Measurements from ENCODE around the gene NCK2.

Gene NCK2

GRCh38 chr2:105824446-105824845, 79.7 kb downstream of the NCK2 start:
- Histone ChIP-seq H4K8ac (ENCODE audit: low read depth, low read length) (no peak overlapping the region), H2AK5ac (ENCODE audit: low read depth, low read length) (no peak overlapping the region), H3K14ac (ENCODE audit: low read length) (no peak overlapping the region), H2BK15ac (ENCODE audit: low read length) (no peak overlapping the region), H3K27me3 (ENCODE audit: control insufficient read depth in 3 of 3, insufficient read depth in 3 of 3, low read depth in 1 of 3, low read length in 3 of 3) (no peaks in the 10 kb centered on the region), H3K4me2 (ENCODE audit: insufficient read depth, low read length, poor library complexity, severe bottlenecking) (no peak overlapping the region), H3K23ac (ENCODE audit: low read depth, low read length, poor library complexity) (no peak overlapping the region), H3K4me3 (ENCODE audit: low read length in 2 of 2) (no peak overlapping the region), H3K27ac (replicated peaks; ENCODE audit: low read length) (no peak overlapping the region), H3K4ac (ENCODE audit: low read length) (no peak overlapping the region), H3K36me3 (replicated peaks in 1 of 2; ENCODE audit: control insufficient read depth in 2 of 2, insufficient read depth in 2 of 2, low read length in 2 of 2) (peaks cover 0 to 52% of the 10 kb centered on the region in 2 donors), H3K79me1 (ENCODE audit: low read depth, low read length) (no peaks in the 10 kb centered on the region), H3K18ac (ENCODE audit: low read length) (peak overlapping the region; percentile 2), H2AFZ (ENCODE audit: low read length) (no peak overlapping the region), H3K4me1 (ENCODE audit: control insufficient read depth in 2 of 2, insufficient read depth in 1 of 2, low read depth in 1 of 2, low read length in 2 of 2) (peaks cover 0 to 3% of the 10 kb centered on the region in 2 donors), H3K9ac (ENCODE audit: low read depth, low read length, poor library complexity) (no peak overlapping the region), H2BK12ac (ENCODE audit: low read length) (no peak overlapping the region), H2BK5ac (ENCODE audit: low read length) (no peak overlapping the region), H2BK120ac (ENCODE audit: low read depth, low read length) (no peak overlapping the region), H3K9me3 (replicated peaks in 1 of 2; ENCODE audit: control insufficient read depth in 2 of 2, insufficient read depth in 1 of 2, low read depth in 1 of 2, low read length in 2 of 2) (no peaks in the 10 kb centered on the region), H4K91ac (ENCODE audit: low read depth, low read length, poor library complexity) (no peak overlapping the region)
- no CpG with 5 or more reads among the region's 9 CpGs for WGBS, 2 donors (ENCODE audit: extremely low coverage in 2 of 2, insufficient read length in 2 of 2, insufficient replicate concordance in 1 of 2)
- no peak for DNase-seq (ENCODE audit: low spot score)

- H2BK12ac ChIP-seq (ENCODE audit: low read length), result no peak overlapping the region
- no peak overlapping the region for H2AFZ ChIP-seq (ENCODE audit: low read length)
- no peak for DNase-seq (ENCODE audit: low spot score)
- H3K36me3 ChIP-seq (replicated peaks in 1 of 2; ENCODE audit: control insufficient read depth in 2 of 2, insufficient read depth in 2 of 2, low read length in 2 of 2), result peaks cover 0 to 29% of the 10 kb centered on the region in 2 donors
- no peak overlapping the region for H2BK5ac ChIP-seq (ENCODE audit: low read length)
- H4K8ac ChIP-seq (ENCODE audit: low read depth, low read length), result no peak overlapping the region
- H2AK5ac ChIP-seq (ENCODE audit: low read depth, low read length), result no peak overlapping the region
- H3K18ac ChIP-seq (ENCODE audit: low read length), result no peak overlapping the region
- H3K27me3 ChIP-seq (ENCODE audit: control insufficient read depth in 3 of 3, insufficient read depth in 3 of 3, low read depth in 1 of 3, low read length in 3 of 3), result no peaks in the 10 kb centered on the region
- no CpG with 5 or more reads among the region's 1 CpG for WGBS, 2 donors (ENCODE audit: extremely low coverage in 2 of 2, insufficient read length in 2 of 2, insufficient replicate concordance in 1 of 2)
- H3K14ac ChIP-seq (ENCODE audit: low read length), result no peak overlapping the region
- H2BK15ac ChIP-seq (ENCODE audit: low read length), result no peak overlapping the region
- no peak overlapping the region for H3K4me2 ChIP-seq (ENCODE audit: insufficient read depth, low read length, poor library complexity, severe bottlenecking)
- peaks cover 0 to 19% of the 10 kb centered on the region in 2 donors for H3K9me3 ChIP-seq (replicated peaks in 1 of 2; ENCODE audit: control insufficient read depth in 2 of 2, insufficient read depth in 1 of 2, low read depth in 1 of 2, low read length in 2 of 2)
- no peaks in the 10 kb centered on the region for H3K79me1 ChIP-seq (ENCODE audit: low read depth, low read length)
- no peak overlapping the region for H4K91ac ChIP-seq (ENCODE audit: low read depth, low read length, poor library complexity)
- no peak overlapping the region for H3K9ac ChIP-seq (ENCODE audit: low read depth, low read length, poor library complexity)
- no peak overlapping the region for H3K4me3 ChIP-seq (ENCODE audit: low read length in 2 of 2)
- H3K23ac ChIP-seq (ENCODE audit: low read depth, low read length, poor library complexity), result no peak overlapping the region
- H3K4ac ChIP-seq (ENCODE audit: low read length), result no peak overlapping the region
- no peak overlapping the region for H2BK120ac ChIP-seq (ENCODE audit: low read depth, low read length)
- H3K4me1 ChIP-seq (ENCODE audit: control insufficient read depth in 2 of 2, insufficient read depth in 1 of 2, low read depth in 1 of 2, low read length in 2 of 2), result no peaks in the 10 kb centered on the region
- no peak overlapping the region for H3K27ac ChIP-seq (replicated peaks; ENCODE audit: low read length)
These were observed 82.8 kb downstream of the NCK2 start for GRCh38 chr2:105827351-105828096.

- no peak overlapping the region for H2BK12ac ChIP-seq (ENCODE audit: low read length)
- H2BK120ac ChIP-seq (ENCODE audit: low read depth, low read length), result no peak overlapping the region
- peaks cover 0 to 27% of the 10 kb centered on the region in 2 donors for H3K36me3 ChIP-seq (replicated peaks in 1 of 2; ENCODE audit: control insufficient read depth in 2 of 2, insufficient read depth in 2 of 2, low read length in 2 of 2)
- no peak overlapping the region for H2BK15ac ChIP-seq (ENCODE audit: low read length)
- no peak overlapping the region for H3K23ac ChIP-seq (ENCODE audit: low read depth, low read length, poor library complexity)
- no peak overlapping the region for H3K18ac ChIP-seq (ENCODE audit: low read length)
- H3K79me1 ChIP-seq (ENCODE audit: low read depth, low read length), result no peaks in the 10 kb centered on the region
- H2AK5ac ChIP-seq (ENCODE audit: low read depth, low read length), result no peak overlapping the region
- no peak overlapping the region for H2BK5ac ChIP-seq (ENCODE audit: low read length)
- H4K91ac ChIP-seq (ENCODE audit: low read depth, low read length, poor library complexity), result no peak overlapping the region
- H3K4me3 ChIP-seq (ENCODE audit: low read length in 2 of 2), result no peak overlapping the region
- H3K9me3 ChIP-seq (replicated peaks in 1 of 2; ENCODE audit: control insufficient read depth in 2 of 2, insufficient read depth in 1 of 2, low read depth in 1 of 2, low read length in 2 of 2), result peaks cover 0 to 19% of the 10 kb centered on the region in 2 donors
- no peaks in the 10 kb centered on the region for H3K4me1 ChIP-seq (ENCODE audit: control insufficient read depth in 2 of 2, insufficient read depth in 1 of 2, low read depth in 1 of 2, low read length in 2 of 2)
- H3K9ac ChIP-seq (ENCODE audit: low read depth, low read length, poor library complexity), result no peak overlapping the region
- DNase-seq (ENCODE audit: low spot score), result no peak
- H4K8ac ChIP-seq (ENCODE audit: low read depth, low read length), result no peak overlapping the region
- H3K14ac ChIP-seq (ENCODE audit: low read length), result no peak overlapping the region
- H3K4me2 ChIP-seq (ENCODE audit: insufficient read depth, low read length, poor library complexity, severe bottlenecking), result no peak overlapping the region
- H3K27ac ChIP-seq (replicated peaks; ENCODE audit: low read length), result no peak overlapping the region
- H2AFZ ChIP-seq (ENCODE audit: low read length), result no peak overlapping the region
- no peak overlapping the region for H3K4ac ChIP-seq (ENCODE audit: low read length)
- no peaks in the 10 kb centered on the region for H3K27me3 ChIP-seq (ENCODE audit: control insufficient read depth in 3 of 3, insufficient read depth in 3 of 3, low read depth in 1 of 3, low read length in 3 of 3)
These were observed 83.8 kb downstream of the NCK2 start for GRCh38 chr2:105828558-105828957.

- Histone ChIP-seq H3K9ac (ENCODE audit: low read depth, low read length, poor library complexity) (no peak overlapping the region), H4K8ac (ENCODE audit: low read depth, low read length) (no peak overlapping the region), H3K4me1 (ENCODE audit: control insufficient read depth in 2 of 2, insufficient read depth in 1 of 2, low read depth in 1 of 2, low read length in 2 of 2) (peaks cover 0 to 2% of the 10 kb centered on the region in 2 donors), H2BK5ac (ENCODE audit: low read length) (no peak overlapping the region), H3K4me2 (ENCODE audit: insufficient read depth, low read length, poor library complexity, severe bottlenecking) (no peak overlapping the region), H2BK15ac (ENCODE audit: low read length) (no peak overlapping the region), H2BK12ac (ENCODE audit: low read length) (no peak overlapping the region), H3K79me1 (ENCODE audit: low read depth, low read length) (no peaks in the 10 kb centered on the region), H3K9me3 (replicated peaks in 1 of 2; ENCODE audit: control insufficient read depth in 2 of 2, insufficient read depth in 1 of 2, low read depth in 1 of 2, low read length in 2 of 2) (peaks cover 8 to 43% of the 10 kb centered on the region in 2 donors), H3K36me3 (replicated peaks in 1 of 2; ENCODE audit: control insufficient read depth in 2 of 2, insufficient read depth in 2 of 2, low read length in 2 of 2) (no peaks in the 10 kb centered on the region), H3K4ac (ENCODE audit: low read length) (no peak overlapping the region), H4K91ac (ENCODE audit: low read depth, low read length, poor library complexity) (no peak overlapping the region), H3K27me3 (ENCODE audit: control insufficient read depth in 3 of 3, insufficient read depth in 3 of 3, low read depth in 1 of 3, low read length in 3 of 3) (no peaks in the 10 kb centered on the region), H2BK120ac (ENCODE audit: low read depth, low read length) (no peak overlapping the region), H3K14ac (ENCODE audit: low read length) (no peak overlapping the region), H3K27ac (replicated peaks; ENCODE audit: low read length) (no peak overlapping the region), H2AK5ac (ENCODE audit: low read depth, low read length) (no peak overlapping the region), H3K23ac (ENCODE audit: low read depth, low read length, poor library complexity) (no peak overlapping the region), H3K18ac (ENCODE audit: low read length) (no peak overlapping the region), H2AFZ (ENCODE audit: low read length) (no peak overlapping the region), H3K4me3 (ENCODE audit: low read length in 2 of 2) (no peak overlapping the region)
- no CpG with 5 or more reads among the region's 1 CpG for WGBS, 2 donors (ENCODE audit: extremely low coverage in 2 of 2, insufficient read length in 2 of 2, insufficient replicate concordance in 1 of 2)
- DNase-seq (ENCODE audit: low spot score), result no peak
These were observed 90.2 kb downstream of the NCK2 start for GRCh38 chr2:105834931-105835330.
